Measurements from ENCODE around the gene KRTAP4-11. TPM values are rescaled to one million over a fixed set of nuclear protein-coding genes. Genes with fewer than 3 reads are reported as not detected.

Gene KRTAP4-11
- total and polyA plus RNA-seq, 2 donors (not counting 1 experiment from before 2014, with no cell fraction given): not detected

DNA sequence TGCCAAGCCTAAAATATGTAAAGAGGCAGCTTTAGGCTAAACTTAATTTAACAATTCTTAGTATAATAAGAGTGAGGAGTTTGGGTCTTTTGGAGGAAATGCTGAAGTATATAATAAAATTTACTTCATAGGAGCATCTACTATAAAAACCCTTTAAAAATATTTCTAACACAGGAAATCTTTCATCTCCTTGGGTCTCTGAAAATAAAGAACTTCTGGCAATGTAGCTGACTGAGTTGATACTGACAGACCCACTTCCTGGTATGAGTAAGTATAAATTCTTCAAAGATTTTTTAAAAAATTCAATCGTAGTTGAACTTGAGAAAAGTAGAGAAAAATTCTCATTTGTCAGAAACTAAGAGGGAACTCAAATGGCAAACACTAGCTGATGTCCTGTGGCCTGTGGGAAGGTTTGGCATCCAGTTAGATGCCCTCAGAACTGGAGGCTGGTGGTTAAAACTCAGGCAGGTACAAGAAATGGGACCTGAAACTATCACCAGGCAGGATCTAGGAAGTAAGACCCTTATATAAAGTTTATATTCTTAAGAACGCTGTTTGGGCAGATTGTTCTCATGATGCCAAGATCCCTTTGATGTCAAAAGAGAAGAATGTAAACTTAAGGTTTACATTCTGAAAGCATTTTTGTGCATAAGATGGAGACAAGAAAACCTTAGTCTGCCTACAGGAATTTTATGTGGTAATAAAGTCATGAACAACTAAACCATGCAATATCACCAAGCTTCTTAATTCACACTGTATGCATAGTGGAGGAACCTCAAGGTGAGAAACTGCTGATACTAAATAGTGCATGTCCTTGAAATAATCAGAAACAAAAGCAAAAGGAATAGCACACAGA lies 15.9 kb upstream of the KRTAP4-11 start:
- no peak for TF ChIP-seq EZH2 (IDR thresholded peaks at IDR 0.05; ENCODE audit: low read length, missing control alignments)
- TF ChIP-seq, protein P1, sequence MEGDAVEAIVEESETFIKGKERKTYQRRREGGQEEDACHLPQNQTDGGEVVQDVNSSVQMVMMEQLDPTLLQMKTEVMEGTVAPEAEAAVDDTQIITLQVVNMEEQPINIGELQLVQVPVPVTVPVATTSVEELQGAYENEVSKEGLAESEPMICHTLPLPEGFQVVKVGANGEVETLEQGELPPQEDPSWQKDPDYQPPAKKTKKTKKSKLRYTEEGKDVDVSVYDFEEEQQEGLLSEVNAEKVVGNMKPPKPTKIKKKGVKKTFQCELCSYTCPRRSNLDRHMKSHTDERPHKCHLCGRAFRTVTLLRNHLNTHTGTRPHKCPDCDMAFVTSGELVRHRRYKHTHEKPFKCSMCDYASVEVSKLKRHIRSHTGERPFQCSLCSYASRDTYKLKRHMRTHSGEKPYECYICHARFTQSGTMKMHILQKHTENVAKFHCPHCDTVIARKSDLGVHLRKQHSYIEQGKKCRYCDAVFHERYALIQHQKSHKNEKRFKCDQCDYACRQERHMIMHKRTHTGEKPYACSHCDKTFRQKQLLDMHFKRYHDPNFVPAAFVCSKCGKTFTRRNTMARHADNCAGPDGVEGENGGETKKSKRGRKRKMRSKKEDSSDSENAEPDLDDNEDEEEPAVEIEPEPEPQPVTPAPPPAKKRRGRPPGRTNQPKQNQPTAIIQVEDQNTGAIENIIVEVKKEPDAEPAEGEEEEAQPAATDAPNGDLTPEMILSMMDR (conservative IDR thresholded peaks at IDR 0.05 in 1 of 2, IDR thresholded peaks at IDR 0.05 in 1 of 2; ENCODE audit: low read depth in 1 of 2, low read length in 2 of 2): no peak
- no peak overlapping the region for H3K27ac ChIP-seq (ENCODE audit: insufficient read depth, low read length)

DNA sequence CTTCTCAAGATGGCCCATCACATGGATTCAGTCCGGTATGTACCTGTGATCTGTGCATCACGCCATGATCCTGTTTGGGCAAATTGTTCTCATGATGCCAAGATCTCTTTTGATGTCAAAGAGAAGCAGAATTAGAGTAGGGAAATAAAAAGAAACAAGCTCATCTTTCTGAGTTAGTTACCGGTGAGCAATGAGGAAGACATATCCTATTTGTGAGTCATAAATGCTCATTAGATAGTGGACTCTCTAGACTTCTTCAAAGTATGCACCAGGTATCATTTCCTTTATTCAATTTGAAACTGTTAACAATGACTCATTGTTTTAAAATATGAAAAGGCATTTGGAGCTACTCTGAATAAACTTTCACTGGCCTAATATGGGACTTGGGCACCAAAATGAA lies 13.8 kb upstream of the KRTAP4-11 start:
- no peak overlapping the region for H3K27ac ChIP-seq (ENCODE audit: insufficient read depth, low read length)
- H3K79me2 ChIP-seq (ENCODE audit: control insufficient read depth, insufficient read depth, low read length): no peaks in the 10 kb centered on the region
- DNase-seq (ENCODE audit: low read depth in 2 of 2): peak in 1 of 2 donors; percentile 75

More for the DNA sequence above, 15.9 kb upstream of the KRTAP4-11 start:
- H3K27me3 ChIP-seq (ENCODE audit: control insufficient read depth, insufficient read depth, low read length): no peaks in the 10 kb centered on the region
- H3K4me2 ChIP-seq (ENCODE audit: extremely low read depth, insufficient read depth, low read length): peak overlapping the region; percentile 13
- peak in 1 of 2 donors; percentile 20 for DNase-seq (ENCODE audit: low read depth in 2 of 2)
- no peaks in the 10 kb centered on the region for H3K9me3 ChIP-seq (ENCODE audit: control insufficient read depth, insufficient read depth, low read depth, low read length)
- no peaks in the 10 kb centered on the region for H3K79me2 ChIP-seq (ENCODE audit: control insufficient read depth, insufficient read depth, low read length)
- no peaks in the 10 kb centered on the region for H4K20me1 ChIP-seq (ENCODE audit: control insufficient read depth, extremely low read depth, insufficient read depth, low read length)
- no peaks in the 10 kb centered on the region for H3K36me3 ChIP-seq (ENCODE audit: control insufficient read depth, insufficient read depth, low read length)
- no peak overlapping the region for H3K4me3 ChIP-seq (replicated peaks in 1 of 4; ENCODE audit: control extremely low read depth in 1 of 4, insufficient read depth in 1 of 4, low read depth in 3 of 4, low read length in 4 of 4)
- H2AFZ ChIP-seq (ENCODE audit: low read length): peak overlapping the region; percentile 62
- peaks cover 2% of the 10 kb centered on the region for H3K4me1 ChIP-seq (ENCODE audit: control insufficient read depth, extremely low read depth, insufficient read depth, low read length)
- H3K9ac ChIP-seq (ENCODE audit: insufficient read depth, low read length): no peak overlapping the region

DNA sequence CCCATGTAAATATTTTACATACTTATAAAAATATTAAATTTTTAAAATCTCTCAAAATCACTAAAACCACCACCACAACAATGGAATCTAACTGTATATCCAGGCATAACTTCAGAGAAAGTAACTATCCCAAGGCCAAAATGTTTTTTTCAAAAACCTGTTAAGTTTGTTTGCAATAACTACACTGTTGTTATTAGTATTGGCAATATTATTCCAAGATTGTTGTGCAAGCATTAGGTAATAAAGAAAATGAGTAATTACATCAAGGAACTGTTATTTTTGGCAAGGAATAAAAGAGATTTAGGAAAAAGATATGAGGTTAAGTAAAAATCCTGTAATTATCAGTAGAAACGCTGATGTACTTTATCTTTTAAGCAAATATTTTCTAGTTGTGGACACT lies 9.2 kb upstream of the KRTAP4-11 start:
- TF ChIP-seq, protein P1 (conservative IDR thresholded peaks at IDR 0.05 in 1 of 2, IDR thresholded peaks at IDR 0.05 in 1 of 2; ENCODE audit: low read depth in 1 of 2, low read length in 2 of 2): no peak
- H3K4me3 ChIP-seq (replicated peaks in 1 of 4; ENCODE audit: control extremely low read depth in 1 of 4, insufficient read depth in 1 of 4, low read depth in 3 of 4, low read length in 4 of 4): no peak overlapping the region
- no peaks in the 10 kb centered on the region for H4K20me1 ChIP-seq (ENCODE audit: control insufficient read depth, extremely low read depth, insufficient read depth, low read length)

More for the DNA sequence above, 13.8 kb upstream of the KRTAP4-11 start:
- Histone ChIP-seq H3K9ac (ENCODE audit: insufficient read depth, low read length) (no peak overlapping the region), H3K9me3 (ENCODE audit: control insufficient read depth, insufficient read depth, low read depth, low read length) (no peaks in the 10 kb centered on the region), H3K4me3 (replicated peaks in 1 of 4; ENCODE audit: control extremely low read depth in 1 of 4, insufficient read depth in 1 of 4, low read depth in 3 of 4, low read length in 4 of 4) (no peak overlapping the region), H2AFZ (ENCODE audit: low read length) (no peak overlapping the region), H3K27me3 (ENCODE audit: control insufficient read depth, insufficient read depth, low read length) (no peaks in the 10 kb centered on the region), H3K4me2 (ENCODE audit: extremely low read depth, insufficient read depth, low read length) (no peak overlapping the region), H4K20me1 (ENCODE audit: control insufficient read depth, extremely low read depth, insufficient read depth, low read length) (no peaks in the 10 kb centered on the region), H3K36me3 (ENCODE audit: control insufficient read depth, insufficient read depth, low read length) (no peaks in the 10 kb centered on the region), H3K4me1 (ENCODE audit: control insufficient read depth, extremely low read depth, insufficient read depth, low read length) (peaks cover 2% of the 10 kb centered on the region)
- TF ChIP-seq, protein P1 (conservative IDR thresholded peaks at IDR 0.05 in 1 of 2, IDR thresholded peaks at IDR 0.05 in 1 of 2; ENCODE audit: low read depth in 1 of 2, low read length in 2 of 2): no peak
- no peak for TF ChIP-seq EZH2 (IDR thresholded peaks at IDR 0.05; ENCODE audit: low read length, missing control alignments)

More for the DNA sequence above, 9.2 kb upstream of the KRTAP4-11 start:
- Histone ChIP-seq H3K27ac (ENCODE audit: insufficient read depth, low read length) (no peak overlapping the region), H3K9me3 (ENCODE audit: control insufficient read depth, insufficient read depth, low read depth, low read length) (no peaks in the 10 kb centered on the region), H3K4me1 (ENCODE audit: control insufficient read depth, extremely low read depth, insufficient read depth, low read length) (no peaks in the 10 kb centered on the region), H3K36me3 (ENCODE audit: control insufficient read depth, insufficient read depth, low read length) (no peaks in the 10 kb centered on the region), H3K27me3 (ENCODE audit: control insufficient read depth, insufficient read depth, low read length) (no peaks in the 10 kb centered on the region), H2AFZ (ENCODE audit: low read length) (no peak overlapping the region), H3K79me2 (ENCODE audit: control insufficient read depth, insufficient read depth, low read length) (no peaks in the 10 kb centered on the region), H3K4me2 (ENCODE audit: extremely low read depth, insufficient read depth, low read length) (no peak overlapping the region), H3K9ac (ENCODE audit: insufficient read depth, low read length) (no peak overlapping the region)
- DNase-seq (ENCODE audit: low read depth in 2 of 2): no peak
